GM21723 (cell line): Measurements from ENCODE around the gene ACSM6.

ENCODE experiments used
- ATAC-seq: cut with Tn5 transposase; IDR thresholded peaks from one replicate; pipeline ENCODE4 v1.9.1; 2021; ENCODE audit warnings: mild to moderate bottlenecking, moderate library complexity; ENCODE audit not compliant: unreplicated experiment

Gene ACSM6

DNA sequence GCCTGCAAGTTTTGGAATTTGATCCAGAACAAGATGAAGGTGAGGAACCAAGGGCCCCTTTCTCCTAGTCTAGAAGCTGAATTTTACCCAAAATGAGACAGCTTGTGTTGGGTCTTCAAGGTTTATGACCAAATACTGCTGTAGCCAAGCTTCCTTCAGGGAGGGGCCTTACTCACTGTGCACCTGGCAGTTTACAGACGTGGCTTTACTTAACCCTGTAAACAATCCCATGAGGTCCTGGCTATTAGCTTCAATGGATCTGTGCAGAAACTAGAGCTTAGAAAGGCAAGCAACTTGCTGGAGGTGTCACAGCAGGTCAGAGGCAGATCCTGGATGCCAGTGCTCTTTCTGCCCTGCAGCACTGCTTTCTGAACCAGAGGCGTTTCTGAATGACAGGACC lies 50.1 kb downstream of the ACSM6 start:
- no peak for ATAC-seq

DNA sequence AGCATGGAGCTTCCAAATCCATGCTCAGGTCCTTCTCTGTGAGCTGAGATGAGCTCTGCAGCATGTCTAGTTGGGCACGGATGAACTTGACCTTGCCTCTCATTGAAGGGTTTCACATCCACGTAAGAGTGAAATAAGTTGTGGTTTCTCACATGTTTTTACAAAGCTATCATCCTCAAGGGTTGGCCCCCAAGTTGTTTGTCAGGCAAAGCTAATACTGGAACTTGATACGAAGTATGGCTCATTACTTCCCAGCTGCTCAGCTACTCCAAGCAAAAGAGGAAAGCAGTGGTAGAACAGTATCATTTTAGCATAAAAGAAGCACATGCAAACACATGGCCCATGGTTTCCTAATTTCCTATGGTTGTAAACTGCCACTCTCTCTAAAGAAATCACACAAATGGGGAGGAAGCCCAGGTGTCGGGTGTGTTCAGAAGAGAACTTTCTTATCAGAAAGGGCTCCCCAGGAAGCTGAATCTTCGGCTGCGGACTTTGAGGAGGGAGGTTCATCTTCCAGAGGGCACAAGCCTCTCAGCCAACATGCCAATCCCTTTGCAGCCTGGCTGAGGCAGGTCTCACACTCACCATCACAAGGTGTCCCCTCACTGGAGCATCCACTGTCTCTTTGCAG lies 51.5 kb downstream of the ACSM6 start:
- peak; percentile 92 for ATAC-seq

DNA sequence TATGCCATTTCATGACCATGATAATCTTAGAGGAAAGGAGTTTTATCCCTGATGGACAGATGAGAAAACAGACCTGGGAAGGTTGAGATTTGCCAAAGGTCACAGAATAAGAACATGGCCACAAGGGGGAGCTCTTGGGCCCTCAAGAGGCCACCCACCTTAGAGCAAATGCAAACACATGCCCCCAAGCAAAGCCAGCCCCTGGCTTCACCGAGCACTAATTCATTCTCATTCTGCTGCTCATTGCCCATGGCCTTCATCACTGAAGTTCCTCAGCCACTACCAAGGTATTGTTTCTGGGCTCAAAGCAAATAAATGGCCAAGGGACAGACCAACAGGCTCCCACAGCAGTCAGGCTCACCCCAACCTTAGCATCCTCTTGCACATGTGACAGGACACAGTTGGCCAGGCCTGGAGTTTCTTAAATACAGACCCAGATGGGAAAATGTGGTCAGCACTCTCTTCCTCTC lies 52.6 kb downstream of the ACSM6 start:
- peak; percentile 31 for ATAC-seq

DNA sequence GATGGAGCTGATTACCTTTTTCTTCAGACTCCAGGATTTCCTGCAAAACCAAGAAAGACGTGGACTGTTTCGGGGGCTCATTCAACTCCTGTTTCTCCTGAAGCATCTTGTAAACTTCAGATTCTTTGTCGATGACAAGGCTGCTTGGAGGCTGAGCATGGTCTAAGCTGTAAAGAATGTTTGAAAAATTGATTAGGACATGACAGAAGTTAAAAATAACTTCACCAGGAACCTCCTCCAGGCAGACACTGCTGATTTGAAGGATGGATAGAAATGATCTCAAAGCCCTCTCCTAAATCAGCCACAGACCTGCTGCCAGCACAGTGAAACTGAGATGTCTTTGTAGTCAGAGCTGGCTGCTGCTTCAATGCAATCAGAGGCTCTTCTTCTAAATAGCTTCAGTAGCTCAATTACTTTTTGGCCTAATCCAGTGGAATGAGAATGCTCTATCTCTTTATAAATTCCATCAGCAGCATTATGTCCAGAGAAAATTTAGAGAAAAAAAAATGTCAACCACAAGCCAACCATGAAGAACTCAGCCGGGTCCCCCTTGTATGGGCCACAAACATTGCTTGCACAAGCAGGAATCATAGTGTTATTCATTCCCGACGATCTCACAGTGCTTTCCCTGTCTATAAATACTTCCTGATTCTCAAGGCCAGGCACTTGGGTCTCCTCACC lies 53.3 kb downstream of the ACSM6 start:
- ATAC-seq = no peak

DNA sequence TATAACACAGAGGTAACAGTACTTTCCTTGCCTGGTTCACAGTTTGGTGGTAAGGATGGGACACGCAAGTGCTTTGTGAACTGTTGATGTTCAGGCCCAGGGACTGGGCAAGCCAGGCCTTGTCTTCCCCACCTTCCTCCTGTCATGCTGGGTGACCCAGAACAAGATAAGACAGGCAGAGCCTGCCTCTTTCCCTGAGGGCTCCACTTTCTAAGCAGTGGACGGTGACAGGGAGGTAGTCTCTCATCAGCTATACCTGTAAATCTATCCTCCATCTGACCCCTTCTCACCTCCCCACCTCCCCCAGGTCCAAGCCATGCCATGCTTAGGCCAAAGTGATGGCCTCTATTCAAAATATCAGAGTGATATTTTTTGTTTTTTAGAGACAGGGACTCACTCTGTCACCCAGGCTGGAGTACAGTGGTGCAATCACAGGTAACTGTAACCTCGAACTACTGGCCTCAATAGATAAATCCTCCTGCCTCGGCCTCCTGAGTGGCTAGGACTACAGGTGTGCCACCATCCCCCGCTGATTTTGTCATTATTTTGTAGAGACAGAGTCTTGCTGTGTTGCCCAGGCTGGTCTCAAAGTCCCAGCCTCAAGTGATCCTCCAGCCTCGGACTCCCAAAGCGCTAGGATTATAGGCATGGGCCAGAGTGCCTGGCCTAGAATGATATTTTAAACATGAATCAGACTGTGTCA lies 54.0 kb downstream of the ACSM6 start:
- no peak for ATAC-seq

DNA sequence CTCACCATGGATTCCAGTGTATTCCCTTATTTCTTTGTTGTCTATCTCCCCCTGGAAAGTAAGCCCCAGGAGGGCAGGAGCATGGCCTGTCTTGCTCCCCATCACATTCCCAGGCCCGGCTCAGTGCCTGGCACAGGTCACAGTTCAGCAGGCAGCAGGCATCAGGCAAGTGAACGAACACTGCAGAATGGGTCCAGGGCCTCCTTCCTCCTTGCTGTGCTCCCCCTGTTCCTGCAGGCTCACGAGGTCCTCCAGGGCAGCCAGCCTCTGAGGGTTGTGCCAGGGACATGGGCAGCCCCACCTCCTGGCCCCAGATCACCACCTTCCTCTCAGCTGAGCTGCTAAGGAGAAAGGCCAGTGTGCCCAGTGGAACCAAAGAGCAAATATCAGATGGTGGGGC lies 55.0 kb downstream of the ACSM6 start:
- ATAC-seq = no peak

DNA sequence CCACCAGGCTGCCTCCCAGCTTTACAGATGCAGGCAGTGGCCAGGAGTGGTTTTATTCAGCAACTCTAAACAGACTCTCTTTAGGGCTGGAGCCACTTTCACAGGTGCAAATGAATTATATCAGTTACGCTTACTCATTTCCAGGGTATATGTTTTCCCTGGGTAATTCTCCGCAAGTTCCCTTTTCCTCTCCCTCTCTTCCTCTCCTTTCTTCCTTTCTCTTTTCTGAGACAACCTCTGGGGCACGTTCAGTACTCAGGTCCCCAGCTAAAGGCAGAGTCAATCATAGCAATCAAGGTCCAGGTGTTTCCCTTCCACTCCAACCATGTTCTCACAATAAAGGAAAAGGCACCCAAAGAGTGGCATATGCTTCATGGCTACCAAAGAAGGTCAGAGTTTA lies 55.4 kb downstream of the ACSM6 start:
- ATAC-seq = no peak

DNA sequence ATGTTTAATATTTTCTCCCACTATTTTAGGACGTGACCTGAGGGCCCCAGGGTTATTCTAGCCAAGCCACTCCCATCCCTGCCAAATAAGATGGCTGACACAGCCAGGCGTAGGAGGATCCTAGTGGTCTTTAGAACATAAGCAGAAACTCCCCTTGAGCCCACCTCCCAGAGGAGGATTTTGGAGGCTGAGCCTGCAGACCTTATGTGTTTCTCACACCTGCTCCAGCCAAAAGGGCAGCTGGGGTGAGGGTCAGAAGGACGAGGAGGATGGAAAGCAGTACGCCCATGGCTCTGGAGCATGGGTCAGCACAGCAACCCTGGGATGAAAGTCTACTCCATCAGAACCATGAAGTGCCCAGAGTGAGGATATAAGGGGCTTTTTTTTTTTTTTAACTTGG lies 56.8 kb downstream of the ACSM6 start:
- ATAC-seq = no peak

DNA sequence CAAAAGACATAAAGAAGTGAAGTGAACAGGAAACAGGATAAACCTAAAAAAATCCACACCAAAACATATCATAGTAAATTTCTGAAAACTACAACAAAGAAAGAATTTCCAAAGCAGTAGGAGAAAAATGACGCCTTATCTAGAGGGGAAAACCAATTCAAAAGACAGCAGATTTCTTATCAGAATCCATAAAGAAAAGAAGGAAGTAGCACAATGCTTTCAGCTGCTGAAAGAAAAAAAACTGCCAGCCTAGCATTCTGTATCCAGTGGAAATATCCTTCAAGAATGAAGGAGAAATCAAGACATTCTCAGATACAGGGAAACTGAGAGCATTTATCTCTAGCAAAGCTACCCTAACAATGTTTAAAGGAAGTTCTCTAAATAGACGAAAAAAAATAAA lies 59.0 kb downstream of the ACSM6 start:
- ATAC-seq = no peak

DNA sequence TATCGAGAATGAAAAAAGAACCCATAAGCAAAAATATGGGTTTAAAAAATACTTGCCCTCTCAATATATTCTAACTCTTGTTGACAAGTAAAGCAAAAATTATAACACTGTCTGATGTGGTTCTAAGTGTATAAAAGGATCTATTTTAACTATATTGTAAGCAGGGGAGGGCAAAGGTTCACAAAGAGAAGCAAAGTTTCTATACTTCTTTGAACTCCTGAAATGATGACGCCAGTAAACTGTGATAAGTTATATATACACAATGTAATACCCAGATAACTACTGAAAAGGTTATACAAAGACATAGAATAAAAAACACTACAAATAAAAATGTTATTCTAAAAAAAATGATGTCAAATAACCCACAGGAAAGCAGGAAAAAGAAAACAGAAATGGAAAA lies 59.6 kb downstream of the ACSM6 start:
- no peak for ATAC-seq

DNA sequence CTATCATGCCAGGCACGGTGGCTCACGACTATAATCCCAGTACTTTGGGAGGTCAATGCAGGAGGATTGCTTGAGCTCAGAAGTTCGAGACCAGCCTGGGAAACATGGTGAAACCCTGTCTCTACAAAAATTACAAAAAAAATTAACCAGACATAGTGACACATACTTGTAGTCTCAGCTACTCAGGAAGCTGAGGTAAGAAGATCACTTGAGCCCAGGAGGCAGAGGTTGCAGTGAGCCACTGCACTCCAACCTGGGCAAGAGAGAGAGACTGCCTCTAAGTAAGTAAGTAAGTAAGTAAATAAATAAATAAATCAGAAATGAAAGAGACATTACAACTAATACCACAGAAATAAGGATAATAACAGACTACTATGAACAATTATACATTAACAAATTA lies 60.6 kb downstream of the ACSM6 start:
- ATAC-seq = peak; percentile 48

DNA sequence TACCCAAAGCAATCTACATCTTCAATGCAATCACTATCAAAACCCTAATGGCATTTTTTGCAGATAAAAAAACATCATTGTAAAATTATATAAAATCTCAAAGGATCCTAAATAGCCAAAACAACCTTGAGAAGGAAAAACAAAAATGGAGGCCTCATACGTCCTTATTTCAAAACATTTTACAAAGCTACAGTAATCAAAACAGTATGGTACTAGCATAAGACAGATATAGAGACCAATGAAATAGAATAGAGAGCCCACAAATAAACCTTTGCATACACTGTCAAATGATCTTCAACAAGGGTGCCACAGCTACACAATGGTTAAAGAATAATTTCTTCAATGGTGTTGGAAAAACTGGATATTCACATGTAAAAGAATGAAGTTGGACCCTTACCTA lies 62.2 kb downstream of the ACSM6 start:
- no peak for ATAC-seq

DNA sequence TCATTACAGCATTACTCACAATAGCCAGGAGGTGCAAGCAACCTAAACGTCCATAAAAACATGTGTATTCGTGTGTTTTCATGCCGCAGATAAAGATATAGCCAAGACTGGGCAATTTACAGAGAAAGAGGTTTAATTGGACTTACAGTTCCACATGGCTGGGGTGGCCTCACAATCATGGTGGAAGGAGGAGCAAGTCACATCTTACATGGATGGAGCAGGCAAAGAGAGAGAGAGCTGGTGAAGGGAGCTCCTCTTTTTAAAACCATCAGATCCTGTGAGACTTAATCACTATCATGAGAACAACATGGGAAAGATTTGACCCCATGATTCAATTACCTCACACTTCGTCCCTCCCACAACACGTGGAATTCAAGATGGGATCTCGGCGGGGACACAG lies 63.8 kb downstream of the ACSM6 start:
- no peak for ATAC-seq

DNA sequence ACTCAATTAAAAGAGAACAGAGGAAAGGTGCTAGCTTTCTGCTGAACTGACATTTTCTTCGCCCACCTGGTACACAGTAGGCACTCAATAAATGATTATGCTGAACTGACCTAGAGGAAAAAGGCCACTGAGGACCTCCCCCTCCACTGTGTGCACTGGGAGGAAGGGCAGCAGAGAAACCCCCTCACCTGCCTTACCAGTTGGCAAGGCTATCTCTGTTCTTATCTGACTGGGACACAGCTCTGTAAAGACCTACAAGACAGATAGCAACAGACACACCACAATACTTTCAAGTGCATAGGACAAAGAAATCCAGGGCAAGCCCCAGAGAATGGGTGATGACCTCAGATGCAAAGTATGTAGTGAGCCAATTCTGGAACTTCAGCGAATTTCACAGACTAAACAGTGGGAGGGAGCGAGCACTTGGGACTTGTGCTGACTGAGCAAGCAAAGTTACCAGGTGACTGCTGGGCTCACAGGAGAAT lies 66.4 kb downstream of the ACSM6 start:
- ATAC-seq = peak; percentile 54

DNA sequence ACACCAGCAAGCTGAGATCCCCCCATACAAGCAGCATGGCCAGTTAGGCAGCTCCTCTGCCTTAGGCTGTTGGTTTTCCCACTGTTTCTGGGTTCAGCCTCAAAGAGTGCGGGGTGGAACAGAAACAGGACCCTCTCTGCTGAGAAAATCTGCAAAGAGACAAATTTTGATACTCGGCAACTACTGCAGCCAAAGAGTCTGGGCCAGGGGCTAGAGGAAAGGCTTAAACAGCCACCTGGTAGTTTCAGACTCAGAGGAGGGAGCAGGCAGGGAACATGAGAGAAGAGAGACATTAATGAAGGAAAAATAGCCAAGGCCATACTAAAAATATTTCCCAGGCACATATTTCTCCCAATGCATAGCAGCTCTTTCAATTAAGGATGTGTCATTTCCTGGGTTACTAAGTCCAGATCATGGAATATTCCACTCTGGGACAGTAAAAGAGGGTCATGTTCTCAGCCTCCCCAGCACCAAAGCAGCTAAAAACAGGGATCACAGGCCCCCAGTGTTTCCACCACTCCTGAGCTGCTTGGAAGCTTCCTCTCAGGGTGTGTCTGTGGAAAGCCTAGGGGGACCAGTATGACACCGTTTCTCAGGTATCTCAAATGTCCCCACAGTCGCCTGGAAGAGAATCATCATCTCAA lies 67.0 kb downstream of the ACSM6 start:
- ATAC-seq = no peak

DNA sequence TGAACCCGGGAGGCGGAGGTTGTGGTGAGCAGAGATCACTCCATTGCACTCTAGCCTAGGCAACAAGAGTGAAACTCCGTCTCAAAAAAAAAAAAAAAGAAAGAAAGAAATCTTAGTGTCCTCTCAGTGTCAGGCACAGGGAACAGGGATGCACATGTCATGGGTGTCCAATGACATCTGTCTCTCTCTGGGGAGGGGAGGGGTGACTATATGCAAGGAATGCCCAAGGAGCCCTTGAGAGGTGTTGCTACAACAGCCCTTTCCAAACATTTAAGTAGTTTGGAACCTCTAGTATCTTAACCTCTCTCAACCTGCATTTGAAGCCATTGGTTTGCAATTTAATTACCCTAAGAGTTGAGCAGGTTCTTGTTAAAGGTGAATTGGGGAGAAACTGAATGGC lies 67.9 kb downstream of the ACSM6 start:
- no peak for ATAC-seq

DNA sequence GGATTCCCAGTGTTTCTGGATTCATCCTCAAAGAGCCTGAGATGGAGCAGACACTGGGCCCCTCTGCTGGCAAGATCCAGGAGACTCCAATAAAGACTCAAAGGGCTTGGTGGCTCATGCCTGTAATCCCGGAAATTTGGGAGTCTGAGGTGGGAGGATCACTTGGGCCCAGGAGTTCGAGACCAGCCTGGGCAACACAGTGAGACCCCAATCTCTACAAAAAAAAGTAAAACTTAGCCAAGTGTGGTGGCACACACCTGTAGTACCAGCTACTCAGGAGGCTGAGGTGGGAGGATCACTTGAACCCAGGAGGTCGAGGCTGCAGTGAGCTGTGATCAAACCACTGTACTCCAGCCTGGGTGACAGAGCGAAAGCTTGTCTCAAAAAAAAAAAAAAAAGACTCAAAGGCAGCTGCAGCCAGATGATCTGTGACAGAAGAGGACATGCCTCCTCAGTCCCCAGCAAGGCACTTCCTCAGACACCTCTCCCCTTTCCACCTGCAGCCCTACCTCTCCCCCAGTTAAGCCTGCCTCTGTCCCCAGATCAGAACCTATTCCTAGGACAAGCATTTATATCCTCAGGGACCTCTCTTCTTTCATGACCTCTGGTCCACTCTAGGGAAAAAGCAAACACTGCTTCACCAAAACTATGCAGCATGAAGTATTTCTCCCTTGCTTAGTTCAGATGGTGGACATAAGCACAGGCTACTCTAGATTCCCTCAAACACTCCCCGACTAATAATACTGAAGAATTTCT lies 68.9 kb downstream of the ACSM6 start:
- no peak for ATAC-seq

DNA sequence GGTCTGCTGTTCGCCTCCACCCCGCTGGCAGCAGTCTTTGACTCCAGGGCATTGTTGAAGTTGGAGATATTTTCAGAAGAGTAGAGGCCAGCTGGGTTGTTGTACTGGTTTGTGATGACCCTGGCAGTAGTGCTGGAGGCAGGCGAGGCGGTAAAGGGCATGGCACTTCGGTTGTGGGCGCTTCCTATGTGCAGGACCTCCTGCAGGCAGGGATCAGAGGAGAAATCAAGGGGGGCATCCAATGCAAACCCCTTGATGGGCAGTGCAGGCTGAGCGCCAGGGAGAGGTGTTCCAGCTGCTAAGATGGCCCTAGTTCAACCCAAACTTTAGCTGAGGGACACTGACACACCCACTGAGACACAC lies 69.8 kb downstream of the ACSM6 start:
- ATAC-seq = no peak

DNA sequence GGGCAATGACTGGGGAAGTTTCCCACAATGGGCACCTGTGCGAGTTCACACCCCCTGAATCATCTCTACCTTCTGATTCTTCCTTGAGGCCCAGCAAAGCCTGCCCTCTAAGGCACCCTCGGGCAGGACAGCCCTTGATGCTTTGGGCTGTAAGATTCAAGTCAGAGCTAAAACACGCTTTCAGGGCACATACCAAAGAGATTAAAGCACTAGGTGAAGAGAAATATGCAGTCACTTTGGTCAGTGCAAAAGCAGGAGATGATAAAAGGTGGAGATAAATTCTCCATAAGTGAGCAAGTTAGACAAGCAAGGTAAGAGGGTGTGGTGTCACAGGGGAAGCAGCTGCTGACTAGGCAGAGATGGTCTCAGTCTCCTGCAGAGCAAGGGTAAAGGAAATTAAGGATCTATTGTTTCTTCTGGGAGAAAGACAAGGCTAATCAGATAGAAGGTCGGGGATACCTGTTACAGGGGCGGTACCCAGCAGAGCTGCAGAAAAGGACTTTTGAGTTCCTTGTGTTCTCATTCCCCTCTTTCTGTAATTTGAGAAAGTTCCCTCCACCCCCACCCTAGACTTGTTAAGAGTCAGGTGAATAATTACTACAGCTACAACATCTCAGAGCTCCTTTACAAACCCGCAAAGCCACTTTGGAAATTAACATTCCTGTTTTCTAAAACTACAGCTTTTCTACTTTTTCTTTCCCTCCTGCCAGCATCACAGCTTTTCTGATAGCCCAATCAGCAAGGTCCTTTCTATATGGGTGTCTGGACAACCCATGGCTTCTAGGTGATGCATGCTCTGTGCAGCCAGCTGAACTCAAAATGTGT lies 70.4 kb downstream of the ACSM6 start:
- ATAC-seq = no peak

DNA sequence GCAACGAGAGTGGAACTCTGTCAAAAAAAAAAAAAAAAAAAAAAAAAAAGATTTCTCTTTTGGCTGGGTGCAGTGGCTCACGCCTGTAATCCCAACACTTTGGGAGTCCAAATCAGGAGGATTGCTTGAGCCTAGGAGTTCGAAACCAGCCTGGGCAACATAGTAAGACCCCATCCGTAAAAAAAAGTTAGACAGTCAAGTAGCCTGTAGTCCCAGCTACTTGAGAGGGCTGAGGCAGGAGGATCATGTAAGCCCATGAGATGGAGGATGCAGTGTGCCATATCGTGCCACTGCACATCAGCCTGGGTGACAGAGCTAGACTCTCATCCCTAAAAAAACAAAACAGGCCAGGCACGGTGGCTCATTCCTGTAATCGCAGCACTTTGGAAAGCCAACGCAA lies 71.5 kb downstream of the ACSM6 start:
- ATAC-seq = no peak
